K562 (cell line): ENCODE results near the gene ERP44. TPM values are rescaled to one million over a fixed set of nuclear protein-coding genes. Genes with fewer than 3 reads are reported as not detected.

Source experiments
- ATAC-seq: fragments of 200-7000 bp; cut with Tn5 transposase; 3 replicates; pipeline ENCODE4 v1.9.1; 2020; ENCODE audit warnings: moderate library complexity
- BruUV-seq: library from RNA; stranded (reverse); fragments of 400-500 nt; replicated peaks from 2 replicates; lab custom pipeline; 2021; lab: Mats Ljungman, UMichigan
- CTCF ChIA-PET: fragments of 300-600 bp; formaldehyde crosslinking; extraction: SDS; loops from one replicate; lab custom pipeline; 2021; ENCODE audit warnings: low intra/inter-chr PET ratio; lab: Yijun Ruan, JAX
- POLR2A ChIA-PET: fragments of 300-600, 350-650 bp; sonication (Branson Sonifier 250); formaldehyde crosslinking; extraction: SDS; loops from one replicate; lab custom pipeline; 2021; ENCODE audit warnings: antibody characterized with exemption, inconsistent platforms; lab: Yijun Ruan, JAX
- DNase-seq, 4 experiments: peaks; one replicate each; pipeline versions ENCODE4 v3.0.0 to v3.0.0-alpha.2; 2011 to 2018; ENCODE audit warnings: low spot score in 3 of 4, mixed read lengths in 3 of 4; ENCODE audit errors: extremely low read depth in 1 of 4
- FAIRE-seq: peaks from 2 replicates; lab custom pipeline; 2011; peaks lifted over from hg19 to GRCh38; lab: Jason Lieb, UNC
- H2AFZ ChIP-seq: 2 replicates; pipeline ENCODE4 v1.6.0; 2011; ENCODE audit warnings: low read depth, low read length, control low read depth, inconsistent platforms
- H3K27ac ChIP-seq: fragments of 200-600 bp; 3 replicates; pipeline ENCODE4 v1.8.0; 2011; ENCODE audit warnings: low read depth, mild to moderate bottlenecking, control low read depth, inconsistent platforms, low read length, moderate library complexity, mixed read lengths; ENCODE audit errors: extremely low read depth
- H3K27me3 ChIP-seq, 2 experiments: fragments of 300-600 bp in 1 of 2; 2 replicates in 1 of 2; 3 replicates in 1 of 2; pipeline versions ENCODE4 v1.6.0 to v1.8.0; 2011; ENCODE audit warnings: inconsistent platforms in 2 of 2, low read length in 2 of 2, mild to moderate bottlenecking in 1 of 2, mixed read lengths in 1 of 2, moderate library complexity in 1 of 2; ENCODE audit not compliant: control insufficient read depth in 2 of 2, insufficient read depth in 2 of 2
- H3K36me3 ChIP-seq: fragments of 300-600 bp; 3 replicates; pipeline ENCODE4 v1.8.0; 2011; ENCODE audit warnings: mild to moderate bottlenecking, low read length, inconsistent platforms; ENCODE audit not compliant: control insufficient read depth, insufficient read depth
- H3K4me1 ChIP-seq, 2 experiments: fragments of 200-600 bp in 1 of 2; replicated peaks in 1 of 2; 2 replicates in 1 of 2; 3 replicates in 1 of 2; pipeline versions ENCODE4 v1.5.1 to v1.8.0; 2011; ENCODE audit warnings: inconsistent platforms in 2 of 2, low read length in 2 of 2, mild to moderate bottlenecking in 1 of 2, mixed read lengths in 1 of 2, moderate library complexity in 1 of 2; ENCODE audit not compliant: control insufficient read depth in 2 of 2, insufficient read depth in 2 of 2
- H3K4me2 ChIP-seq: 2 replicates; pipeline ENCODE4 v1.6.1; 2011; ENCODE audit warnings: low read length, control low read depth, inconsistent platforms, mixed read lengths; ENCODE audit not compliant: insufficient read depth
- H3K4me3 ChIP-seq: fragments of 200-600 bp; sonication (generic), shearing (Covaris generic); 2 replicates; pipeline ENCODE4 v1.5.1; 2016; ENCODE audit warnings: control low read depth, inconsistent platforms
- H3K79me2 ChIP-seq: fragments of 200-600 bp; 3 replicates; pipeline ENCODE4 v1.8.0; 2011; ENCODE audit warnings: low read length, inconsistent platforms; ENCODE audit not compliant: control insufficient read depth, insufficient read depth
- H3K9ac ChIP-seq, 2 experiments: 2 replicates each; pipeline versions ENCODE4 v1.6.0 to v1.6.1; 2011; ENCODE audit warnings: low read depth in 2 of 2, low read length in 2 of 2, control low read depth in 1 of 2, inconsistent platforms in 1 of 2, mild to moderate bottlenecking in 1 of 2, mixed read lengths in 1 of 2; ENCODE audit not compliant: insufficient read depth in 1 of 2
- H3K9me1 ChIP-seq: one replicate; pipeline ENCODE4 v1.6.0; 2011; ENCODE audit warnings: inconsistent platforms, mild to moderate bottlenecking, low read length, moderate library complexity; ENCODE audit not compliant: control insufficient read depth, insufficient read depth
- H3K9me3 ChIP-seq: replicated peaks from 2 replicates; pipeline ENCODE4 v1.5.1; 2011; ENCODE audit warnings: low read depth, low read length, inconsistent platforms; ENCODE audit not compliant: control insufficient read depth, insufficient read depth
- H4K20me1 ChIP-seq: replicated peaks from 2 replicates; pipeline ENCODE4 v1.6.1; 2011; ENCODE audit warnings: low read length, inconsistent platforms, mixed read lengths; ENCODE audit not compliant: control insufficient read depth, insufficient read depth
- ASH1L ChIP-seq: fragments of 450-650 bp; IDR thresholded peaks from 2 replicates; pipeline ENCODE4 v1.6.1; 2018; ENCODE audit warnings: borderline replicate concordance, mild to moderate bottlenecking, low read depth; ENCODE audit not compliant: partially characterized antibody
- BACH1 ChIP-seq: fragments of 200-800 bp; sonication (Bioruptor generic); IDR thresholded peaks from 2 replicates; pipeline ENCODE4 v1.6.1; 2016; ENCODE audit warnings: missing genetic modification characterization, missing compliant biosample characterization
- BHLHE40 ChIP-seq: IDR thresholded peaks from 2 replicates; pipeline ENCODE4 v1.6.1; 2011; ENCODE audit warnings: low read length, improper control_type of control experiment
- C11orf30 ChIP-seq: fragments of 450-650 bp; IDR thresholded peaks from 2 replicates; pipeline ENCODE4 v1.6.1; 2016; ENCODE audit warnings: low read depth, mild to moderate bottlenecking
- DMBX1 ChIP-seq: fragments of 250-450 bp; sonication (Bioruptor Pico); IDR thresholded peaks from 2 replicates; pipeline ENCODE4 v1.8.0; 2022; ENCODE audit warnings: inconsistent platforms, mild to moderate bottlenecking, moderate library complexity, borderline replicate concordance
- NR1H2 ChIP-seq: sonication (generic); formaldehyde crosslinking; IDR thresholded peaks from 2 replicates; pipeline ENCODE4 v1.4.0; 2020; ENCODE audit warnings: mild to moderate bottlenecking, missing genetic modification reagents
- NR2C1 ChIP-seq, 2 experiments: fragments of 450-650 bp; IDR thresholded peaks; 2 replicates each; pipeline ENCODE4 v1.6.1; 2017; ENCODE audit warnings: mild to moderate bottlenecking in 2 of 2, antibody characterized with exemption in 1 of 2, inconsistent platforms in 1 of 2, missing compliant biosample characterization in 1 of 2, missing genetic modification characterization in 1 of 2
- NR3C1 ChIP-seq: sonication (generic); formaldehyde crosslinking; IDR thresholded peaks from 2 replicates; pipeline ENCODE4 v1.8.1; 2022; ENCODE audit warnings: missing genetic modification reagents
- YBX1 ChIP-seq: fragments of 450-650 bp; IDR thresholded peaks from 2 replicates; pipeline ENCODE4 v1.7.1; 2016; ENCODE audit warnings: mild to moderate bottlenecking
- ZNF146 ChIP-seq: IDR thresholded peaks from one replicate; pipeline ENCODE4 v1.6.1; 2018; ENCODE audit warnings: missing compliant biosample characterization; ENCODE audit not compliant: unreplicated experiment
- ZNF224 ChIP-seq: sonication (generic); formaldehyde crosslinking; IDR thresholded peaks from 2 replicates; pipeline ENCODE4 v1.8.0; 2022; ENCODE audit warnings: mild to moderate bottlenecking, missing genetic modification reagents
- in situ Hi-C: fragments of 300-500 bp; cut with MboI; formaldehyde crosslinking; loops from 4 replicates; pipeline ENCODE4 v1.15.0; 2018; ENCODE audit warnings: inconsistent platforms, mixed read lengths
- intact Hi-C: fragments of 100-400 bp; cut with micrococcal nuclease; formaldehyde crosslinking; loops from 2 replicates; pipeline ENCODE4 v1.14.2; 2022
- polyA plus RNA-seq, 8 experiments: library from polyadenylated mRNA; depleted of rRNA in 4 of 8; stranded (reverse) in 5 of 8; unstranded in 3 of 8; fragments of >200 nt; fragmentation: Nextera tagmentation in 2 of 8; fragmentation: Illumina TruSeq in 1 of 8; extraction: Ambion mirVana in 2 of 8; extraction: Trizol in 1 of 8; gene quantifications; 2 replicates each; pipeline versions ENCODE4 v1.2.1 to v1.2.3, GENCODE V29; 2011 to 2014; ENCODE audit warnings: inconsistent platforms in 1 of 8, missing spikeins in 1 of 8
- total RNA-seq, 7 experiments: library from RNA; depleted of rRNA in 6 of 7; stranded (reverse); fragments of >200 nt in 6 of 7; fragmentation: Illumina TruSeq in 2 of 7; extraction: Trizol in 2 of 7; gene quantifications; 2 replicates each; pipeline versions ENCODE4 v1.2.1 to v1.2.3, GENCODE V29; 2011 to 2021; ENCODE audit warnings: low replicate concordance in 1 of 7
- TF ChIP-seq, protein P1 (sequence below): fragments of 450-650 bp; IDR thresholded peaks from 2 replicates; pipeline ENCODE4 v1.6.1; 2016
- TF ChIP-seq, protein P2 (sequence below): fragments of 150-350 bp; conservative IDR thresholded peaks from 2 replicates; pipeline ENCODE4 v1.6.1; 2014; ENCODE audit warnings: low read length
- TF ChIP-seq, protein P3 (sequence below): sonication (generic); formaldehyde crosslinking; IDR thresholded peaks from 2 replicates; pipeline ENCODE4 v1.8.0; 2022; ENCODE audit warnings: missing genetic modification reagents, mild to moderate bottlenecking, borderline replicate concordance
- TF ChIP-seq, protein P4 (sequence below): IDR thresholded peaks from 2 replicates; pipeline ENCODE4 v1.6.1; 2016; ENCODE audit warnings: missing genetic modification characterization, missing compliant biosample characterization

The ERP44 gene
- total and polyA plus RNA-seq, 9 of the 15 experiments (the other 6 are each of a cell fraction or from before 2014, with no cell fraction given): 9.2 to 23.4 (median 13.6) TPM

DNA sequence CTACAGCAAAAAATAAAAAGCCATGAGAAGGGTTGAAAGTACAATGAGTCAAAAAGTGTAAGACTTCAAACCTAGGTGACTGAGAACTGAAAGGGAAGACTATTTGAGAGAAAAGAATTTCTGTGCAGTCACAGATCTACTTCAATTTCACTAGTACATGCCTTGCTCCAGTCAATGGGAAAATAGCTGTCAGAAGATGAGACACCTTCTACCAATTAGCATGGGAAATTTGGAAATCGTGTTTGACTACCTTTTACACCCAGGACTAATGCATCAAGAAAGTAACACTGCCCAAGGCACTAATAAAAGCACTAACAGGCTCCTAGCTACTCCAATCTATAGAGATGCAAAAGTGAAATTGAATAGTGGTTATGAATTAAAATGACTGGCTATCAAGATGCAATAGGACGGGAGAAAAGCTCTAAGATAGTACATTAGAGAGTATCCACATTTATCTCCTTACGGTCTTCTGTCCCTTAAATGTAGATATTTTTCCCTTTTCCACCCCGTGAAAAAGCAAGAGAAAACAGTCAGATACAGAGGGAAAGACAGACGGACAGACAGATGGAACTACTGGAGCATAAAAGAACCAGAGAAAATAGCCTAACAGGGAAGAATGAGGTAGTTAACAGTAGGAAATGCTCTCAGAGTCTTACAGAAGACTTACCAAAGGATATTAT is 15.2 kb downstream of the ERP44 start (continued):
- TF ChIP-seq, protein P1, sequence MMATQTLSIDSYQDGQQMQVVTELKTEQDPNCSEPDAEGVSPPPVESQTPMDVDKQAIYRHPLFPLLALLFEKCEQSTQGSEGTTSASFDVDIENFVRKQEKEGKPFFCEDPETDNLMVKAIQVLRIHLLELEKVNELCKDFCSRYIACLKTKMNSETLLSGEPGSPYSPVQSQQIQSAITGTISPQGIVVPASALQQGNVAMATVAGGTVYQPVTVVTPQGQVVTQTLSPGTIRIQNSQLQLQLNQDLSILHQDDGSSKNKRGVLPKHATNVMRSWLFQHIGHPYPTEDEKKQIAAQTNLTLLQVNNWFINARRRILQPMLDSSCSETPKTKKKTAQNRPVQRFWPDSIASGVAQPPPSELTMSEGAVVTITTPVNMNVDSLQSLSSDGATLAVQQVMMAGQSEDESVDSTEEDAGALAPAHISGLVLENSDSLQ: peak; percentile 24; the same call in 1 of the 2 replicates

DNA sequence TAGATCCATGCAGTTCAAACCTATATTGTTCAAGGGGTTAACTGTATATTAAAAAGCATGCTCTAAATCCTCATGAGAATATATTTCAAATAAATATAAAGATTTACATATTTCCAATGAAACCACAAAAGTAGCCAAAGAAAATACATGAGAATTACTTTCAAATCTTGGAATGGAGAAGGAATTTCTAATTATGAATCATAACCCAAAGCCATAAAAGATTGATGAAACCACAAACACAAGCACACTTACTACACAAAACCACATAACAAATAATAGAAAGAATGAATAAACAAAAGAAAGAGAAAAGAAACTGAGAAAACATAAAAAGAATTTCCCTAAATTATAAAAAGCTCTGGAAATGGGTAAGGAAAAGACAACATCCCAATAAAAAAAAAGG is 16.0 kb downstream of the ERP44 start:
- no peaks in the 10 kb centered on the region for H3K9me1 ChIP-seq
- no peak for DNase-seq
- FAIRE-seq: no peak
- no peak overlapping the region for H2AFZ ChIP-seq
- H3K27ac ChIP-seq: no peak overlapping the region
- H3K9ac ChIP-seq: no peak overlapping the region
- H4K20me1 ChIP-seq: no peaks in the 10 kb centered on the region
- no peak overlapping the region for H3K4me3 ChIP-seq
- in situ Hi-C loops (no loop called here), intact Hi-C loops (no loop called here)
- peaks cover 2% of the 10 kb centered on the region; the same call in 1 of the 2 replicates for H3K9me3 ChIP-seq
- no peak for ATAC-seq
- peaks cover 98% of the 10 kb centered on the region for H3K79me2 ChIP-seq
- no peaks in the 10 kb centered on the region for H3K27me3 ChIP-seq
- no peaks in the 10 kb centered on the region for H3K36me3 ChIP-seq
- no peak overlapping the region for H3K4me2 ChIP-seq
- peaks cover 4 to 13% of the 10 kb centered on the region in 2 experiments; a peak in 3 of 5 replicates for H3K4me1 ChIP-seq
- POLR2A ChIA-PET: interaction anchor here (5.1 kb wide), 1 partner anchor 13 kb away, joined by 35 read pairs; no protein-coding TSS in a partner anchor
- CTCF ChIA-PET: no interaction called here
- BruUV-seq: no TSS peak
- no peak for TF ChIP-seq NR1H2 (CRISPR knock-in tag)
- TF ChIP-seq ZNF224 (CRISPR knock-in tag): no peak
- TF ChIP-seq ASH1L: no peak
- TF ChIP-seq, protein P2, sequence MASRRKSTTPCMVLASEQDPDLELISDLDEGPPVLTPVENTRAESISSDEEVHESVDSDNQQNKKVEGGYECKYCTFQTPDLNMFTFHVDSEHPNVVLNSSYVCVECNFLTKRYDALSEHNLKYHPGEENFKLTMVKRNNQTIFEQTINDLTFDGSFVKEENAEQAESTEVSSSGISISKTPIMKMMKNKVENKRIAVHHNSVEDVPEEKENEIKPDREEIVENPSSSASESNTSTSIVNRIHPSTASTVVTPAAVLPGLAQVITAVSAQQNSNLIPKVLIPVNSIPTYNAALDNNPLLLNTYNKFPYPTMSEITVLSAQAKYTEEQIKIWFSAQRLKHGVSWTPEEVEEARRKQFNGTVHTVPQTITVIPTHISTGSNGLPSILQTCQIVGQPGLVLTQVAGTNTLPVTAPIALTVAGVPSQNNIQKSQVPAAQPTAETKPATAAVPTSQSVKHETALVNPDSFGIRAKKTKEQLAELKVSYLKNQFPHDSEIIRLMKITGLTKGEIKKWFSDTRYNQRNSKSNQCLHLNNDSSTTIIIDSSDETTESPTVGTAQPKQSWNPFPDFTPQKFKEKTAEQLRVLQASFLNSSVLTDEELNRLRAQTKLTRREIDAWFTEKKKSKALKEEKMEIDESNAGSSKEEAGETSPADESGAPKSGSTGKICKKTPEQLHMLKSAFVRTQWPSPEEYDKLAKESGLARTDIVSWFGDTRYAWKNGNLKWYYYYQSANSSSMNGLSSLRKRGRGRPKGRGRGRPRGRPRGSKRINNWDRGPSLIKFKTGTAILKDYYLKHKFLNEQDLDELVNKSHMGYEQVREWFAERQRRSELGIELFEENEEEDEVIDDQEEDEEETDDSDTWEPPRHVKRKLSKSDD: no peak
- no peak for TF ChIP-seq NR3C1 (CRISPR knock-in tag)
- TF ChIP-seq DMBX1 (CRISPR knock-in tag): no peak
- TF ChIP-seq C11orf30: no peak
- no peak for TF ChIP-seq BACH1 (tag)
- TF ChIP-seq YBX1: no peak
- TF ChIP-seq, protein P3, sequence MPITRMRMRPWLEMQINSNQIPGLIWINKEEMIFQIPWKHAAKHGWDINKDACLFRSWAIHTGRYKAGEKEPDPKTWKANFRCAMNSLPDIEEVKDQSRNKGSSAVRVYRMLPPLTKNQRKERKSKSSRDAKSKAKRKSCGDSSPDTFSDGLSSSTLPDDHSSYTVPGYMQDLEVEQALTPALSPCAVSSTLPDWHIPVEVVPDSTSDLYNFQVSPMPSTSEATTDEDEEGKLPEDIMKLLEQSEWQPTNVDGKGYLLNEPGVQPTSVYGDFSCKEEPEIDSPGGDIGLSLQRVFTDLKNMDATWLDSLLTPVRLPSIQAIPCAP (CRISPR knock-in tag): no peak
- TF ChIP-seq, protein P4, sequence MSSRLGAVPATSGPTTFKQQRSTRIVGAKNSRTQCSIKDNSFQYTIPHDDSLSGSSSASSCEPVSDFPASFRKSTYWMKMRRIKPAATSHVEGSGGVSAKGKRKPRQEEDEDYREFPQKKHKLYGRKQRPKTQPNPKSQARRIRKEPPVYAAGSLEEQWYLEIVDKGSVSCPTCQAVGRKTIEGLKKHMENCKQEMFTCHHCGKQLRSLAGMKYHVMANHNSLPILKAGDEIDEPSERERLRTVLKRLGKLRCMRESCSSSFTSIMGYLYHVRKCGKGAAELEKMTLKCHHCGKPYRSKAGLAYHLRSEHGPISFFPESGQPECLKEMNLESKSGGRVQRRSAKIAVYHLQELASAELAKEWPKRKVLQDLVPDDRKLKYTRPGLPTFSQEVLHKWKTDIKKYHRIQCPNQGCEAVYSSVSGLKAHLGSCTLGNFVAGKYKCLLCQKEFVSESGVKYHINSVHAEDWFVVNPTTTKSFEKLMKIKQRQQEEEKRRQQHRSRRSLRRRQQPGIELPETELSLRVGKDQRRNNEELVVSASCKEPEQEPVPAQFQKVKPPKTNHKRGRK (tag): no peak
- TF ChIP-seq NR2C1 (IDR thresholded peaks at IDR 0.05): no peak
- no peak for TF ChIP-seq NR2C1 (tag; IDR thresholded peaks at IDR 0.05)
- TF ChIP-seq ZNF146 (CRISPR knock-in tag): no peak
- TF ChIP-seq BHLHE40: no peak
